ENCODE data around the gene RGS1. TPM values are rescaled to one million over a fixed set of nuclear protein-coding genes. Genes with fewer than 3 reads are reported as not detected.

The RGS1 gene, protein sequence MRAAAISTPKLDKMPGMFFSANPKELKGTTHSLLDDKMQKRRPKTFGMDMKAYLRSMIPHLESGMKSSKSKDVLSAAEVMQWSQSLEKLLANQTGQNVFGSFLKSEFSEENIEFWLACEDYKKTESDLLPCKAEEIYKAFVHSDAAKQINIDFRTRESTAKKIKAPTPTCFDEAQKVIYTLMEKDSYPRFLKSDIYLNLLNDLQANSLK
- total RNA-seq, result not detected in 2 replicates

DNA sequence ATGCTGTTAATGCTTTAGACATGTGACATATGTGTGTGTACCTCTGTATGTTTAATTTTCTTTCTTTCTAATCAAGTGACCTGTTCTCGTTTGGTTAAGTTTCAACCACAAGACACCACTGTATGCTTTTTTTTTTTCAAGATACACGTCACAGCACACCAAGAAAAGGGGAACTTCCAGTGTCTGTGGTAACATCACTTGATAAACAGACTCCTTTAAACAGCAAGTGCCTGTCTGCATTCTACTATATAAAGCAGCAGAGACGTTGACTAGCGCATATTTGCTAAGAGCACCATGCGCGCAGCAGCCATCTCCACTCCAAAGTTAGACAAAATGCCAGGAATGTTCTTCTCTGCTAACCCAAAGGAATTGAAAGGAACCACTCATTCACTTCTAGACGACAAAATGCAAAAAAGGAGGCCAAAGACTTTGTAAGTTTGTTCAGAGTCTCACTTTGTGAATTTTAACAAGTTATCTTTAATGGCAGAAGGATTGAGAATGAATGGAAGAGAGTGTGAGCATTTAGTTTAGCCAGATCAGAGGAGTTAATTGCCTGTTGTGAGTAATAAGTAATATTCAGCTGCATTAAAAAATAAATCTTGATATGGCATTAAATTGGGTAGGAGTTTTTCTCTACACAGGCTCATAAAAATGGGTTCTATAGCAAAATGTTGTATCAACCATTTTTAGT is at the start of gene RGS1:
TSS of gene RGS1 (plus strand) at position 275 of the 691 bp plus-strand sequence. CDS start at position 295, 20 bp downstream.

Other genes starting within 250 kb of the RGS1 start
- gene RGS13, start 60.4 kb downstream of the RGS1 start, total RNA-seq, result not detected in 2 replicates
- gene RGS2, start 233.3 kb downstream of the RGS1 start, total RNA-seq, result 18.5 and 20.8 TPM in 2 replicates

All from cardiac ventricle fibroblast (primary cell).